Stimulated activated CD4-positive, alpha-beta T cell treated with anti-CD3 and anti-CD28 coated beads, Interleukin-4, amount 100 ng/mL, for 1 hour (primary cell): ENCODE results near the gene SPDYE18.
"Not testable (repeated sequence)": the region's sequence is repeated elsewhere in the genome, so short reads cannot be mapped to it uniquely, and the experiment has no call there.

Source experiments
- DNase-seq: peaks from one replicate; pipeline ENCODE4 v3.0.0-alpha.2; 2020

SPDYE18 gene

GRCh38 chr7:77004151-77004550 lies 58.2 kb downstream of the SPDYE18 start:
- DNase-seq: not testable (repeated sequence)

GRCh38 chr7:77003241-77003640 lies 59.1 kb downstream of the SPDYE18 start:
- DNase-seq: not testable (repeated sequence)

GRCh38 chr7:77002678-77003233 lies 59.6 kb downstream of the SPDYE18 start:
- not testable (repeated sequence) for DNase-seq

GRCh38 chr7:77002104-77002503 lies 60.3 kb downstream of the SPDYE18 start:
- not testable (repeated sequence) for DNase-seq
